ENCODE results near the gene IDH3B. TPM values are rescaled to one million over a fixed set of nuclear protein-coding genes. Genes with fewer than 3 reads are reported as not detected.

Gene IDH3B
- total RNA-seq, 1 donor from 2014 or later, result 76.2 TPM

DNA sequence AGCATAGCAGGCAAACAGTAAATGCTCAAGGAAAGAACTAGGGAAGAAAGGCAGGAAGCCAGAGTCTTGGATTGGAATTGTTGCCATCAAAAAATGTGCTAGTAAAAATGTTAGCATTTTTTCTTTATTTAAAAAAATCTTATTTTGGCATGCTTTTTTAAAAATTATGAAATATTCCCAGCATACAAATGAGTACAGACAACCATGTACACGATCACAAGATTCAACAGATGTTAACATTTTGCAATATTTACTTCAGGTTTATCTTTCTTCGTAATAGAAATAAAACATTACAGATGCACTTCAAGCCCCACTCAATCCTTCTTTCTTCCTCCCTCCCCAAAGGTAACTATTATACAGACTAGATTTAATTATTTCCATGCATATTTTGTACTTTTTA lies 39.0 kb downstream of the IDH3B start:
- DNase-seq (ENCODE audit: low spot score in 2 of 2), result no peak
- FAIRE-seq, result no peak

DNA sequence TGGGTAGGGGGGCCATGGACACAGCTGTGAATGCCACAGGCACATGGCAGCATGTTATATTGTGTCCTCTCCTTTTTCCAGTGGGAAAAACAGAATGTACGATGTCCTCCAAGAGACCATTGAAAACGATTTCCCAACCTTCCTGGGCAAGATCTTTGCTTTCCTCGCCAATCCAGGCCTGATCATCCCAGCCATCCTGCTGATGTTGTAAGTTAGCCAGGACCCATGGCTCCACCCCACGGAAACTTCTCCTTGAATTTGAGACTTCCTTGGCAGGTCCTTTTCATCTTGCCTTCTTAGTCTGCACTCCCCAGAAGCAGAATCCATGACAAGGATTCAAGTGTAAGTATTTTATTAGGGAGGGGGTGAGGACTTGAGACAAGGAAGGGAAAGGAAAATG lies 39.8 kb downstream of the IDH3B start:
- FAIRE-seq, result no peak
- DNase-seq (ENCODE audit: low spot score in 2 of 2), result no peak

DNA sequence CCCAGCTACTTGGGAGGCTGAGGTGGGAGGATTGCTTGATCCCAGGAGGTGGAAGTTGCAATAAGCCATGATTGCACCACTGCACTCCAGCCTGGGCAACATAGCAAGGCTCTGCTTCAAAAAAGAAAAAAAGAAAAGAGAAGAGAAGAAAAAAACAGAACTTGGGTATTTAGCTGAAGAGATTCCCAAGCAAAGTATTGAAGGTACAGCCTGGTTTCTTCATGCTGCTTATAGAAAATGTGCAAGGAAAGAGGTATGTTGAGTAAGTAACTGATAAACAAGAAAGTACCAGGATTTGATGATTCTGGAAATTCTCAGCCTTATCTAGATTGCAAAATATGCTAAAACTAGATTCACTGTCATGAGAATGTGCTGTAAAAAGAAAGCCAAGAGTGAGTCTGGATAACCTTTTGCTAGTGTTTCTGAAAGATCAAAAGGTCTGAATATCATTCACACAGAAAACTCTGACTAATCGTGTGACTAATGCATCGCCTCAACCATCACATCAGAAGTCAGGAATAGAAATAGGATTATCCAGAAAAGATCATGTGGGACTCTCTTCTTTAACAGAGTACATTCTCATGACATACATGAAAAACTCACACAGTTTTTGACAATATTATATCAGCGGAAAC lies 43.9 kb downstream of the IDH3B start:
- FAIRE-seq (no peak), DNase-seq (ENCODE audit: low spot score in 2 of 2) (no peak)

DNA sequence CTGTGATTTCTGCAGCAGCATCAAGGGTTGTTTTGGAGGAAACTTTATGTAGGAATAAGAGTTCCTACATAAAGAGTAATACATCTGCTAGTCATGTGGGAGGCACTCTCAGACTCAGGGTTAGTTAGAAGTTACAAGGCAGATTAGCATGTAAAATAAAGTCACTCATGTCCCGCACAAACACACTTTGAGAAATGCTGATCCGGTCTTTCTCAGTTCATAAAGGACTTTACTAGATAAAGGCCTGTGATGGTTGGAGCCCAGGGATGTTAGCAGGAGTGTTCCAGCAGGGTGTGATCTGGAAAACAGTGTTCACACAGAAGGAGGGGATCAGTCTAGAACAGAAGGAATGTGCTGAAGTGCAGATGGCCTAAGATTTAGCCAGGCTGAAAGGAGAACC lies 44.7 kb downstream of the IDH3B start:
- DNase-seq (ENCODE audit: low spot score in 2 of 2) (no peak), FAIRE-seq (no peak)

DNA sequence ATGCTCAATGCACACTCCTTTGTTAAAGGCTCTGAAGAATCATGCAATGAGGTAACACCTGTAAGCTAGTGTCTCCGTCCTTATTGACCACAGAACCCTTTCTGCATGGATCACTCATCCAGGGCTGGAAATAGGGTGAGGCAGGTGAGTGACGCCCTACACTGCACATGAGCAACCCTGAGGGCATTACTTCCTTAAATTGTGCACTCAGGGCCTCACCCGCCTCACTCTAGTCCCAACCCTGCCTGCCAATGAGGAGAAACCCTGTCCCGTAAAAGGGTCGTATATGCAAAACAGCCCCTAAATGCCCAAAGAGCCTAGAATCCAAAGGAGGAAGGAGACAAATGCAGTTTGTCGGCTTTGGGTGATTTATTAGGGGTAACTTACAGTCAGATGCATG lies 45.2 kb downstream of the IDH3B start:
- FAIRE-seq (no peak), DNase-seq (ENCODE audit: low spot score in 2 of 2) (no peak)

DNA sequence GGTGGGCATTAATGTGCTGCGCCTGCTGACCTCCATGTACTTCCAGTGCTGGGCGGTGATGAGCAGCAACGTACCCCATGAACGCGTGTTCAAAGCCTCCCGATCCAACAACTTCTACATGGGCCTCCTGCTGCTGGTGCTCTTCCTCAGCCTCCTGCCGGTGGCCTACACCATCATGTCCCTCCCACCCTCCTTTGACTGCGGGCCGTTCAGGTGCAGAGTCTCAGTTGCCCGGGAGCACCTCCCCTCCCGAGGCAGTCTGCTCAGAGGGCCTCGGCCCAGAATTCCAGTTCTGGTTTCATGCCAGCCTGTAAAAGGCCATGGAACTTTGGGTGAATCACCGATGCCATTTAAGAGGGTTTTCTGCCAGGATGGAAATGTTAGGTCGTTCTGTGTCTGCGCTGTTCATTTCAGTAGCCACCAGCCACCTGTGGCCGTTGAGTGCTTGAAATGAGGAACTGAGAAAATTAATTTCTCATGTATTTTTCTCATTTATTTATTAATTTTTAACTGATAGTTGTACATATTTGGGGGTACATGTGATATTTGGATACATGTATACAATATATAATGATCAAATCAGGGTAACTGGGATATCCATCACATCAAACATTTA lies 46.8 kb downstream of the IDH3B start:
- FAIRE-seq (no peak), DNase-seq (ENCODE audit: low spot score in 2 of 2) (no peak)

DNA sequence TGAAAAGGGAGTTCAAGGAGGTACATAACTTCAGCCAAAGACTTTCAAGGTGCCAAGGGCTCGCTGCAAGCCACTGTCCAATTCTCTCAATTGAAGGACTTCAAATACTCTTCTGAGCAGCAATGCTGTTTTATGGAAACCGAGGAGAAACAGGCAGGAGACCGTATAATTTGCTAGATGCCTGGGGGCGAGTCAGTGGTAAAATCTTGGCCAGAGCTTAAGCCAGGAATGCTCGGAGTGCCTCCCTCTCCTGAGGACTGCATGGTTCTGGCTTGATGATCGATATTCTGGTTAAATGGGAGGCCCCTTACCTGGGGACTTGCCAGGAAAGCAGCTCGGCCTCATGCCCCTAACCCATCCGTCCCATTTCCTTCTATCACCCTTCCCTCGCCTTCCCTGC lies 47.4 kb downstream of the IDH3B start:
- DNase-seq (ENCODE audit: low spot score in 2 of 2) (no peak), FAIRE-seq (no peak)

DNA sequence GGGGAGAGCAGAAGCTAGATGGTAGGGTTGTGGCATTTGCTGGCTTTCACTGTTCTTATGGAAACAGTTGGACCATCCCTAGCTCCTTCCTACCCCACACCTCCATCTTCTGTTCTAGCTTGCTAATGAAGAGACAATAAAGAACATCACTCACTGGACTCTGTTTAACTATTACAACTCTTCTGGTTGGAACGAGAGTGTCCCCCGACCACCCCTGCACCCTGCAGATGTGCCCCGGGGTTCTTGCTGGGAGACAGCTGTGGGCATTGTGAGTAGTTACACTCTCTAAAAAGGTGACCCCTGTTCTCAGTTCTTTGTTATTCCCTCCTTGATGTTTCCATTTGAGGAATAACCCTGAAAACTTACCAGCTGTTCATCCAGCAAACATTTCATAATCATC lies 51.9 kb downstream of the IDH3B start:
- DNase-seq (ENCODE audit: low spot score in 2 of 2) (no peak), FAIRE-seq (no peak)

DNA sequence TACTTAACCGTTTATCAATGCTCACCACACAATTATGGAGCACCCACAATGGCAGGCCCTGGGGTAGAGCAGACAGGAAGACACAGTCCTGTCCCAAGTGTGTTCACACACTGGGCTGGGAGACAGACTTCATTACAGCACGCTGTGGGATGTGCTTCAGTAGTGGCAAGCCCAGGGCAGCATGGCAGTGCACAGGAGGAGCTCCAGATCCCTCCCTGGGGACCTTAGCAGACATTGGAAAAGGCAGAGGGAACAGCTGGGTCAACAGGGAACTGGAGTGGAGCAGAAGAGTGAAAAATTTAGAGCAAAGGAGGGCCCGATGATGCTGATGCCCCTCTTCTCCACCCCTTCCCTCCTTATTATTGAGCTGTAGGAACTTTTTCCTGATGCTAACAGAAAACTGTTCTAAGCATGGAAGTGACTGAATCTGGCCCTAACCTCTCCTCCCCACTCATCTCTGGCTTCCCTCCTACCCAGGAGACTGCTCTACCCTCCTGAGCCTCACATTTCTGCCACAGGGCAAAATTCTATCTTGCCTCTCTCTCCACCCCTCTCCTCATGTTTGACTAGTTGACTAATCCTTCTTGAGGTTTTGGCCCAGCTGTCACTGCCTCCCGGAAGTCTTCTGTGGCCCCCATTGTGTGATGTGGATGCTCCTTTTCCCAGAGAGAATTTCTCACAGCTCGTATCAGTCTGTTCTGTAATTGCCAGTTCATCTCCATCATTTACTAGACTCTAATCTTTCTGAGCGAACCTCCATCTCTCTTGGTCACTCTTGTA lies 52.9 kb downstream of the IDH3B start:
- DNase-seq (ENCODE audit: low spot score in 2 of 2) (no peak), FAIRE-seq (no peak)

DNA sequence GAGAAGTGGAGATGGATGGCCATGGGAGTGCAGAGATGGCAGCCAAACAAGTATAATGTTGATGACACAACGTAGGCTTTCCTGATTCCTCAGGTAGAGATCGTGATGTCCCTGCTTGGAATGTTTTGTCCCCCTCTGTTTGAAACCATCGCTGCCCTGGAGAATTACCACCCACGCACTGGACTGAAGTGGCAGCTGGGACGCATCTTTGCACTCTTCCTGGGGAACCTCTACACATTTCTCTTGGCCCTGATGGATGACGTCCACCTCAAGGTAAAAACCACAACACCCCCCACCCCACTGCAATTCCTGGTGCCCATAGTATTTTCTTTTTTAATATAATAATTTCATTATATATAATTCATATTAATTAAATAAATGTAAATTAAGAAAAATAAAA lies 53.7 kb downstream of the IDH3B start:
- no peak for FAIRE-seq
- DNase-seq (ENCODE audit: low spot score in 2 of 2), result no peak

Small RNAs within 50 kb of the gene (small RNA-seq; reads per million reads assigned to genes)
- not detected for gene SNORA51
- not detected for gene SNORD110
- not detected for gene SNORD56
- gene SNORD57, result not detected
- gene SNORD86, result not detected

Other genes starting within 250 kb of the IDH3B start
- gene SNRPB, start 193.4 kb downstream of the IDH3B start, total RNA-seq, result 59.1 TPM
- gene ZNF343, start 155.3 kb downstream of the IDH3B start, total RNA-seq, result 8.6 TPM
- gene TMC2, start 127.6 kb downstream of the IDH3B start, total RNA-seq, result 4.5 TPM
- 132 TPM for gene NOP56, start 11.6 kb downstream of the IDH3B start, total RNA-seq
- 11.8 TPM for gene EBF4, start 28.6 kb upstream of the IDH3B start, total RNA-seq
- gene CPXM1, start 136.4 kb upstream of the IDH3B start, total RNA-seq, result 7.3 TPM
- not detected for gene C20orf141, start 150.8 kb upstream of the IDH3B start, total RNA-seq
- not detected for gene TMEM239, start 152.1 kb upstream of the IDH3B start, total RNA-seq
- gene PCED1A, start 176.4 kb upstream of the IDH3B start, total RNA-seq, result 17.9 TPM
- 63.2 TPM for gene VPS16, start 176.5 kb upstream of the IDH3B start, total RNA-seq
- 135 TPM for gene PTPRA, start 209.3 kb upstream of the IDH3B start, total RNA-seq

All from frontal cortex (tissue), 4 donors.